HepG2 (cell line): ENCODE data around the gene MRPL2. TPM values are rescaled to one million over a fixed set of nuclear protein-coding genes. Genes with fewer than 3 reads are reported as not detected.

Source experiments
- ATF7-NPFF ChIP-seq: sonication (generic); formaldehyde crosslinking; IDR thresholded peaks from 2 replicates; pipeline ENCODE4 v1.8.1; 2023; ENCODE audit warnings: mild to moderate bottlenecking, low read depth, missing genetic modification reagents, moderate library complexity
- BRD4 ChIP-seq: sonication (generic); formaldehyde crosslinking; IDR thresholded peaks from 2 replicates; pipeline ENCODE4 v1.4.0; 2020; ENCODE audit warnings: missing genetic modification reagents
- DBP ChIP-seq: sonication (generic); formaldehyde crosslinking; IDR thresholded peaks from 2 replicates; pipeline ENCODE4 v1.4.0; 2020; ENCODE audit warnings: missing genetic modification reagents; ENCODE audit errors: not compliant biosample characterization
- FOXC1 ChIP-seq: sonication (generic); formaldehyde crosslinking; IDR thresholded peaks from 2 replicates; pipeline ENCODE4 v1.8.0; 2022; ENCODE audit warnings: mild to moderate bottlenecking, missing genetic modification reagents, borderline replicate concordance
- HOMEZ ChIP-seq: IDR thresholded peaks from 2 replicates; pipeline ENCODE4 v1.6.1; 2016; ENCODE audit warnings: low read depth
- MAFK ChIP-seq, 2 experiments: IDR thresholded peaks in 1 of 2; conservative IDR thresholded peaks in 1 of 2; 2 replicates each; pipeline ENCODE4 v1.6.1; 2011; ENCODE audit warnings: improper control_type of control experiment in 2 of 2, low read length in 2 of 2
- MLLT10 ChIP-seq: sonication (generic); formaldehyde crosslinking; IDR thresholded peaks from 2 replicates; pipeline ENCODE4 v1.4.0; 2020; ENCODE audit warnings: missing genetic modification reagents
- MTF1 ChIP-seq: sonication (generic); formaldehyde crosslinking; IDR thresholded peaks from 2 replicates; pipeline ENCODE4 v1.5.0; 2020; ENCODE audit warnings: missing genetic modification reagents
- NBN ChIP-seq: fragments of 450-650 bp; conservative IDR thresholded peaks from 2 replicates; pipeline ENCODE4 v1.6.1; 2017
- PLSCR1 ChIP-seq: sonication (generic); formaldehyde crosslinking; IDR thresholded peaks from 2 replicates; pipeline ENCODE4 v1.5.0; 2020; ENCODE audit warnings: missing genetic modification reagents, mild to moderate bottlenecking, borderline replicate concordance
- SALL1 ChIP-seq: sonication (generic); formaldehyde crosslinking; IDR thresholded peaks from 2 replicates; pipeline ENCODE4 v1.8.0; 2022; ENCODE audit warnings: mild to moderate bottlenecking, missing genetic modification reagents
- SP140L ChIP-seq: sonication (generic); formaldehyde crosslinking; IDR thresholded peaks from 2 replicates; pipeline ENCODE4 v1.4.0; 2020; ENCODE audit warnings: missing genetic modification reagents, borderline replicate concordance
- TFAP4 ChIP-seq: sonication (generic); IDR thresholded peaks from 2 replicates; pipeline ENCODE4 v1.6.1; 2016; ENCODE audit warnings: low read depth, borderline replicate concordance
- TOPORS ChIP-seq: sonication (generic); formaldehyde crosslinking; IDR thresholded peaks from 2 replicates; pipeline ENCODE4 v1.8.0; 2023; ENCODE audit warnings: mild to moderate bottlenecking, missing genetic modification reagents
- TRIM24 ChIP-seq: sonication (generic); formaldehyde crosslinking; IDR thresholded peaks from 2 replicates; pipeline ENCODE4 v1.8.0; 2022; ENCODE audit warnings: mild to moderate bottlenecking, missing genetic modification reagents
- ZBTB42 ChIP-seq: sonication (generic); formaldehyde crosslinking; IDR thresholded peaks from 2 replicates; pipeline ENCODE4 v1.5.0; 2020; ENCODE audit warnings: mild to moderate bottlenecking, missing genetic modification reagents
- ZBTB7B ChIP-seq: sonication (generic); formaldehyde crosslinking; IDR thresholded peaks from 2 replicates; pipeline ENCODE4 v1.4.0; 2020; ENCODE audit warnings: missing genetic modification reagents
- ZNF230 ChIP-seq: sonication (generic); formaldehyde crosslinking; IDR thresholded peaks from 2 replicates; pipeline ENCODE4 v1.4.0; 2020; ENCODE audit warnings: mild to moderate bottlenecking, missing genetic modification reagents
- ZNF367 ChIP-seq: sonication (generic); formaldehyde crosslinking; IDR thresholded peaks from 2 replicates; pipeline ENCODE4 v1.4.0; 2020; ENCODE audit warnings: missing genetic modification reagents, borderline replicate concordance
- ZNF430 ChIP-seq: sonication (generic); formaldehyde crosslinking; IDR thresholded peaks from 2 replicates; pipeline ENCODE4 v1.9.0; 2021; ENCODE audit warnings: mild to moderate bottlenecking, missing genetic modification reagents
- ZNF546 ChIP-seq: sonication (generic); formaldehyde crosslinking; conservative IDR thresholded peaks from 2 replicates; pipeline ENCODE4 v1.8.1; 2023; ENCODE audit warnings: mild to moderate bottlenecking, missing genetic modification reagents
- ZNF567 ChIP-seq: sonication (generic); formaldehyde crosslinking; IDR thresholded peaks from 2 replicates; pipeline ENCODE4 v1.8.1; 2023; ENCODE audit warnings: mild to moderate bottlenecking, missing genetic modification reagents, borderline replicate concordance
- ZNF572 ChIP-seq: sonication (generic); formaldehyde crosslinking; IDR thresholded peaks from 2 replicates; pipeline ENCODE4 v1.5.1; 2020; ENCODE audit warnings: mild to moderate bottlenecking, missing genetic modification reagents
- ZNF7 ChIP-seq: IDR thresholded peaks from 2 replicates; pipeline ENCODE4 v1.6.1; 2016; ENCODE audit warnings: missing biosample characterization, missing genetic modification reagents
- ZNF776 ChIP-seq: sonication (generic); formaldehyde crosslinking; IDR thresholded peaks from 2 replicates; pipeline ENCODE4 v1.4.0; 2020; ENCODE audit warnings: mild to moderate bottlenecking, missing genetic modification reagents
- polyA plus RNA-seq, 8 experiments: library from polyadenylated mRNA; depleted of rRNA in 3 of 8; stranded (reverse) in 7 of 8; unstranded in 1 of 8; fragments of >200 nt; fragmentation: Illumina TruSeq in 4 of 8; extraction: Trizol in 4 of 8; gene quantifications; 2 replicates each; pipeline versions ENCODE4 v1.2.1 to v1.2.3, GENCODE V29; 2011 to 2016; ENCODE audit warnings: low read depth in 4 of 8, missing spikeins in 1 of 8, mixed read lengths in 1 of 8; ENCODE audit not compliant: insufficient read depth in 1 of 8
- total RNA-seq, 5 experiments: library from RNA; depleted of rRNA; stranded (reverse); fragments of >200 nt; fragmentation: Illumina TruSeq; extraction: Trizol; gene quantifications; 2 replicates each; pipeline ENCODE4 v1.2.3, GENCODE V29; 2016; ENCODE audit warnings: low read depth in 1 of 5
- TF ChIP-seq, protein P1 (sequence below): sonication (generic); formaldehyde crosslinking; IDR thresholded peaks from 2 replicates; pipeline ENCODE4 v1.5.1; 2020; ENCODE audit warnings: missing genetic modification reagents, mild to moderate bottlenecking, borderline replicate concordance

MRPL2 gene
- total and polyA plus RNA-seq, 2 of the 13 experiments (the other 11 are each of a cell fraction or from before 2014, with no cell fraction given) = 56.8 to 65.6 TPM

GRCh38 chr6:43053545-43054205 is 5.6 kb downstream of the MRPL2 start, which contains the start of gene CUL7 (continued):
- TF ChIP-seq TFAP4 = no peak
- TF ChIP-seq MAFK (conservative IDR thresholded peaks at IDR 0.05 in 1 of 2, IDR thresholded peaks at IDR 0.05 in 1 of 2; ENCODE audit: low read length in 2 of 2) = no peak
- TF ChIP-seq ZNF7 (CRISPR knock-in tag) = no peak
- peak; percentile 97 for TF ChIP-seq FOXC1 (CRISPR knock-in tag)
- no peak for TF ChIP-seq MLLT10 (CRISPR knock-in tag)
- no peak for TF ChIP-seq ZNF367 (CRISPR knock-in tag)
- TF ChIP-seq ZBTB7B (CRISPR knock-in tag) = peak; percentile 84
- TF ChIP-seq ZNF430 (CRISPR knock-in tag) = peak; percentile 96; the same call in 1 of the 2 replicates
- TF ChIP-seq PLSCR1 (CRISPR knock-in tag) = no peak
- TF ChIP-seq SALL1 (CRISPR knock-in tag) = peak; percentile 85
- no peak for TF ChIP-seq TRIM24
- no peak for TF ChIP-seq ZNF572 (CRISPR knock-in tag)
- no peak; the same call in 1 of the 2 replicates for TF ChIP-seq ZNF567
- peak; percentile 35; the same call in 1 of the 2 replicates for TF ChIP-seq TOPORS (CRISPR knock-in tag)
- 0 out of 2 replicates have a peak, but pooled peaks have one; percentile 41 for TF ChIP-seq SP140L (CRISPR knock-in tag)
- TF ChIP-seq HOMEZ = peak; percentile 88
- peak; percentile 98 for TF ChIP-seq ZNF230
- TF ChIP-seq NBN = no peak
- peak; percentile 93; the same call in 1 of the 2 replicates for TF ChIP-seq BRD4
- peak; percentile 88; the same call in 1 of the 2 replicates for TF ChIP-seq ZNF546 (CRISPR knock-in tag)
- TF ChIP-seq DBP (CRISPR knock-in tag) = no peak
- peak; percentile 83; the same call in 1 of the 2 replicates for TF ChIP-seq ZNF776 (CRISPR knock-in tag)
- peak; percentile 85 for TF ChIP-seq ATF7-NPFF
- TF ChIP-seq ZBTB42 (CRISPR knock-in tag) = peak; percentile 82; the same call in 1 of the 2 replicates
- no peak for TF ChIP-seq MTF1
- TF ChIP-seq, protein P1, sequence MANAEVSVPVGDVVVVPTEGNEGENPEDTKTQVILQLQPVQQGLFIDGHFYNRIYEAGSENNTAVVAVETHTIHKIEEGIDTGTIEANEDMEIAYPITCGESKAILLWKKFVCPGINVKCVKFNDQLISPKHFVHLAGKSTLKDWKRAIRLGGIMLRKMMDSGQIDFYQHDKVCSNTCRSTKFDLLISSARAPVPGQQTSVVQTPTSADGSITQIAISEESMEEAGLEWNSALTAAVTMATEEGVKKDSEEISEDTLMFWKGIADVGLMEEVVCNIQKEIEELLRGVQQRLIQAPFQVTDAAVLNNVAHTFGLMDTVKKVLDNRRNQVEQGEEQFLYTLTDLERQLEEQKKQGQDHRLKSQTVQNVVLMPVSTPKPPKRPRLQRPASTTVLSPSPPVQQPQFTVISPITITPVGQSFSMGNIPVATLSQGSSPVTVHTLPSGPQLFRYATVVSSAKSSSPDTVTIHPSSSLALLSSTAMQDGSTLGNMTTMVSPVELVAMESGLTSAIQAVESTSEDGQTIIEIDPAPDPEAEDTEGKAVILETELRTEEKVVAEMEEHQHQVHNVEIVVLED (CRISPR knock-in tag) = peak; percentile 88
